T follicular helper cell (primary cell): ENCODE data around the gene ATP5F1B.

ENCODE experiments used
- DNase-seq: peaks from one replicate; pipeline ENCODE4 v3.0.0-alpha.2; 2020; ENCODE audit warnings: low read depth

The ATP5F1B gene

GRCh38 chr12:56616925-56617324, 28.9 kb downstream of the ATP5F1B start:
- DNase-seq, result no peak

GRCh38 chr12:56616244-56616643, 29.5 kb downstream of the ATP5F1B start:
- DNase-seq, result no peak

DNA sequence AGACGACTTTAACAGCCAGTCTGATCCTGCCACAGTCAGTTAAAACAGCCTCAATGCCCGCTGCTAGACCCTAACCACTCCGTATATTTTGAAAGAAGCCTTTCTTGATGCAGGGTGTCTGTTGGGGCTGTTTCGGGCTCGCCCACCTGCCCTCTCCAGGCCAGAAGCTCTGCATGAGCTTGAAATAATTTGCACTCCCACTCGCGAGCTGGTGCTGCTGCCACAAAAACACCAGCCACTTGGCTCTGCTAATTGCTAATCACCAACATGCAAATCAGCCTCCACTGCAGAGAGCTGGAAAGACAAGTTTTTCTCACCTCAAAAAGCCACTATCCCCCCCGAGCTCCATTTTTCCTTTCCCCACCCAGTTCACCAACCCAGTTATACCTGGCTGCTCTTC, 31.2 kb downstream of the ATP5F1B start:
- no peak for DNase-seq

- no peak for DNase-seq
Observed at GRCh38 chr12:56604355-56604754, 41.4 kb downstream of the ATP5F1B start.

- DNase-seq, result no peak
Observed at GRCh38 chr12:56602239-56602638, 43.5 kb downstream of the ATP5F1B start.

- DNase-seq, result peak; percentile 14
Observed at GRCh38 chr12:56601503-56601902, 44.3 kb downstream of the ATP5F1B start.

GRCh38 chr12:56600753-56601152, 45.0 kb downstream of the ATP5F1B start:
- no peak for DNase-seq

DNA sequence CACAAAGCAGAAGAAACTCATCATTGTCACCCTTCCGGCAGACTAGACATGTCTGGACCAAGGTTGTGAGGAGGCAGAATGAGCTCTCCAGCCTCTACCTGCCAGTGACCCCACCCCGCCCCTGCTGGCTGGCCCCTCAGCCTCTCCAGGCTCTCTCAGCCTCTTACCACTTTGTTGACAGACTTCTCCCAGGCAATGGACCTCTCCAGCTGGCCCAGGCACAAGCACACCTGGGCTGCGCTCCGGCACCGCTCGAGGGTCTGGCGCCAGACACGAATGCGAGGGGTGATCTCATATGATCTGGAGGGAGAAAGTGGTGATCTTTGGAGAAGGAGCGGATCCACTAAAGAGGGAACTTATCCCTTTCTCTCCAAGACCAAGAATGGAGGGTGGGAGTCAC, 46.0 kb downstream of the ATP5F1B start:
- DNase-seq, result no peak

- no peak for DNase-seq
Observed at GRCh38 chr12:56599041-56599440, 46.7 kb downstream of the ATP5F1B start.

GRCh38 chr12:56596815-56597214, 49.0 kb downstream of the ATP5F1B start:
- DNase-seq, result no peak

DNA sequence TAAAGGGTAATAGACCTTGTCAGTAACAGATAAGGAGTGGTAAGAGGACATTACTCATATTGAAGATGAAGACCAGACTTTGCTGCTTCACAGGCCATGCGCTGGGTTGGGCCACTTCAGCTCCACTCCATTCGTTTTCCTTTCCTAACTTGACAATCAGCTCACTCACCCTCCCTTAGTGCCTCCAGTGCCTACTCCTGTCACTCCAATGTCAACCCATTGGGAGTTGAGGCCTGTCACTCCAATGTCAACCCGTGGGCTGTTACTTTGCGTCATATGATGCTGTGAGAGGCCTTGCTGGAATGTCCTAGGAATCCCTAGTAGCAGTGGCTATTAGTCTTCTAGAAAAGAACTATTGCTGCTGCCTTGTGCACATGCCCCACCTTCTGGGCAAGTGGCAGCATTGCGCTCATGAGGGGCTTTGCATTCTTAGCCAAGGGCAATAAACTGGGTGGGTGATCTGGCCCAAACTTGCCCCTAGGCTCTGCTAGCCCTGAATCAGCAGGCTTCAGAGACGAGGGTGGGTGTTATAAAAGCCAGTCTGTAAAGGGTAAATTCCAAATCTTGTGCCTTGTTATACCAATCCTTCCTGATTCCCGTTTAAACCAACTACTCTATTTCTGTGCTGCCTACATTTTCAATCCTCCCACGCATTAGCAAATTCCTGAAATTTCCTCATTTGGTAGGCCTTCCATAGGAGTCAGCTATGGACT, 51.7 kb downstream of the ATP5F1B start:
- peak; percentile 40 for DNase-seq

GRCh38 chr12:56591961-56592360, 53.8 kb downstream of the ATP5F1B start:
- no peak for DNase-seq

- no peak for DNase-seq
Observed at GRCh38 chr12:56591126-56591525, 54.7 kb downstream of the ATP5F1B start.

- DNase-seq, result no peak
Observed at GRCh38 chr12:56590237-56590830, 55.5 kb downstream of the ATP5F1B start.

DNA sequence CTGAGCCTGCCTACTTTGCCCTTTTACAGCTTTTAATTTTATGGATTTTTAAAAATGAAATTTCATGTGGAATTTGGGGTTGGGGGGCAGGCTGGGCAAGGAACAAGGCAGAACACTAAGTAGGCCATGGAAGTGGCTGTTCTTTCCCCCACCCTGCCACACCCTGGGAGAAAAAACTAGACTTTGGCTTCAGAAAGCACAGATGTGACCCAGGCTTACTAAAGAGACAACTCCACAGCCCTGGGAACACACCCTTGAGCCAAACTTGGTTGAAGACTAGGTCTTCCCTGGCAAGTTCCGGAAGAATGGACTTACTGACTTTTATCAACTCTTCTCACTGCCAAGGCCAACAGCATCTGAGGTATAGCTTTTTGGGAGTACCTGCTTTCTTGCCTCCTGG, 56.0 kb downstream of the ATP5F1B start:
- DNase-seq, result no peak
